HG03521 (cell line): ENCODE results near the gene FAM120A.
"Not testable (repeated sequence)": the region's sequence is repeated elsewhere in the genome, so short reads cannot be mapped to it uniquely, and the experiment has no call there.

Experiments used
- ATAC-seq: cut with Tn5 transposase; IDR thresholded peaks from one replicate; pipeline ENCODE4 v1.9.1; 2021; ENCODE audit warnings: mild to moderate bottlenecking, moderate library complexity; ENCODE audit not compliant: unreplicated experiment

Gene FAM120A

GRCh38 chr9:93505541-93506132 lies 54.2 kb downstream of the FAM120A start:
- no peak for ATAC-seq

- no peak for ATAC-seq
These were observed 56.3 kb downstream of the FAM120A start for GRCh38 chr9:93507768-93508167.

- ATAC-seq, result no peak
These were observed 56.7 kb downstream of the FAM120A start for GRCh38 chr9:93508207-93508606.

GRCh38 chr9:93509084-93509483 lies 57.6 kb downstream of the FAM120A start:
- ATAC-seq, result no peak

GRCh38 chr9:93510041-93510440 lies 58.6 kb downstream of the FAM120A start:
- ATAC-seq, result no peak

- ATAC-seq, result not testable (repeated sequence)
These were observed 59.7 kb downstream of the FAM120A start for GRCh38 chr9:93511228-93511627.

GRCh38 chr9:93512170-93512812 lies 60.8 kb downstream of the FAM120A start:
- ATAC-seq, result not testable (repeated sequence)

GRCh38 chr9:93513606-93514005 lies 62.1 kb downstream of the FAM120A start:
- no peak for ATAC-seq

GRCh38 chr9:93517331-93517730 lies 65.8 kb downstream of the FAM120A start:
- no peak for ATAC-seq

- ATAC-seq, result no peak
These were observed 69.0 kb downstream of the FAM120A start for GRCh38 chr9:93520523-93520922.

GRCh38 chr9:93522736-93523135 lies 71.3 kb downstream of the FAM120A start:
- ATAC-seq, result no peak

- ATAC-seq, result no peak
These were observed 72.1 kb downstream of the FAM120A start for GRCh38 chr9:93523518-93524144.

GRCh38 chr9:93525476-93525875 lies 74.0 kb downstream of the FAM120A start:
- ATAC-seq, result no peak

GRCh38 chr9:93531374-93531773 lies 79.9 kb downstream of the FAM120A start:
- no peak for ATAC-seq

- ATAC-seq, result no peak
These were observed 80.7 kb downstream of the FAM120A start for GRCh38 chr9:93532141-93532540.

GRCh38 chr9:93533863-93534262 lies 82.4 kb downstream of the FAM120A start:
- no peak for ATAC-seq

GRCh38 chr9:93536167-93536566 lies 84.7 kb downstream of the FAM120A start:
- ATAC-seq, result no peak

GRCh38 chr9:93536874-93537273 lies 85.4 kb downstream of the FAM120A start:
- ATAC-seq, result no peak

- ATAC-seq, result no peak
These were observed 88.8 kb downstream of the FAM120A start for GRCh38 chr9:93540305-93540704.

- no peak for ATAC-seq
These were observed 89.5 kb downstream of the FAM120A start for GRCh38 chr9:93541005-93541404.

GRCh38 chr9:93541581-93542349 lies 90.3 kb downstream of the FAM120A start:
- no peak for ATAC-seq

- ATAC-seq, result no peak
These were observed 91.6 kb downstream of the FAM120A start for GRCh38 chr9:93543117-93543516.
